Right lobe of liver (tissue), 4 donors: Measurements from ENCODE around the gene AKT1S1.

Experiments used
- CTCF ChIP-seq, 4 donors: fragments of 200-600 bp in 3 of 4; fragments of 450-650 bp in 1 of 4; IDR thresholded peaks; one replicate each; pipeline versions ENCODE4 v1.5.1 to v1.8.0; 2016 to 2022; ENCODE audit warnings: antibody characterized with exemption in 4 of 4, mild to moderate bottlenecking in 2 of 4
- POLR2A ChIP-seq: fragments of 450-650 bp; IDR thresholded peaks from one replicate; pipeline ENCODE4 v1.6.1; 2017; ENCODE audit warnings: antibody characterized with exemption, mild to moderate bottlenecking
- donor health status: DM: no; HTN: no; CAD: no.
- donor health status: DM: no; HTN: no; CAD: no.
- donor health status: DM: no; HTN: yes; CAD: no.

- no peak for TF ChIP-seq CTCF (IDR thresholded peaks at IDR 0.05)
- no peak for TF ChIP-seq POLR2A
Measured at GRCh38 chr19:49869009-49869483, 8.1 kb downstream of the AKT1S1 start.
